Mesenchymal stem cell (in vitro differentiated cells and primary cell): ENCODE data around the gene SLC35F1.

Experiments used
- DNase-seq: peaks from one replicate; pipeline ENCODE4 v3.0.0-alpha.2; 2013
- H2AFZ ChIP-seq: one replicate; pipeline ENCODE4 v1.6.1; 2013; ENCODE audit warnings: low read depth, mild to moderate bottlenecking, control low read depth, inconsistent platforms, low read length, moderate library complexity
- H2AK5ac ChIP-seq: 2 replicates; pipeline ENCODE4 v1.6.1; 2013; ENCODE audit warnings: low read length, moderate library complexity, mild to moderate bottlenecking, inconsistent platforms; ENCODE audit not compliant: severe bottlenecking
- H2BK120ac ChIP-seq: one replicate; pipeline ENCODE4 v1.6.1; 2013; ENCODE audit warnings: low read depth, mild to moderate bottlenecking, inconsistent platforms, low read length, moderate library complexity
- H2BK12ac ChIP-seq, 2 experiments: one replicate each; pipeline ENCODE4 v1.6.1; 2013; ENCODE audit warnings: inconsistent platforms in 2 of 2, low read length in 2 of 2, mild to moderate bottlenecking in 2 of 2, moderate library complexity in 2 of 2, control low read depth in 1 of 2
- H2BK15ac ChIP-seq: one replicate; pipeline ENCODE4 v1.6.1; 2013; ENCODE audit warnings: mild to moderate bottlenecking, low read depth, inconsistent platforms; ENCODE audit not compliant: poor library complexity, severe bottlenecking
- H2BK5ac ChIP-seq: 2 replicates; pipeline ENCODE4 v1.6.1; 2013; ENCODE audit warnings: low read depth, mild to moderate bottlenecking, low read length, control low read depth, inconsistent platforms; ENCODE audit not compliant: poor library complexity, severe bottlenecking
- H3K14ac ChIP-seq, 2 experiments: one replicate each; pipeline ENCODE4 v1.6.1; 2013; ENCODE audit warnings: inconsistent platforms in 2 of 2, low read length in 2 of 2, control low read depth in 1 of 2, mild to moderate bottlenecking in 1 of 2, moderate library complexity in 1 of 2
- H3K18ac ChIP-seq, 2 experiments: one replicate each; pipeline ENCODE4 v1.6.1; 2013; ENCODE audit warnings: inconsistent platforms in 2 of 2, low read length in 2 of 2, control low read depth in 1 of 2, low read depth in 1 of 2, mild to moderate bottlenecking in 1 of 2
- H3K23ac ChIP-seq, 2 experiments: one replicate each; pipeline ENCODE4 v1.6.1; 2013; ENCODE audit warnings: inconsistent platforms in 2 of 2, low read length in 2 of 2, mild to moderate bottlenecking in 2 of 2, moderate library complexity in 2 of 2, control low read depth in 1 of 2
- H3K27ac ChIP-seq: 2 replicates; pipeline ENCODE4 v1.5.1; 2013; ENCODE audit warnings: mild to moderate bottlenecking, moderate library complexity, low read length, control low read depth, inconsistent platforms; ENCODE audit not compliant: poor library complexity, severe bottlenecking
- H3K27me3 ChIP-seq, 2 experiments: 2 replicates each; pipeline versions ENCODE4 v1.6.1 to v1.7.0; 2013; ENCODE audit warnings: low read length in 2 of 2, mild to moderate bottlenecking in 2 of 2, moderate library complexity in 2 of 2, control low read depth in 1 of 2, inconsistent platforms in 1 of 2; ENCODE audit not compliant: control insufficient read depth in 1 of 2, insufficient read depth in 1 of 2
- H3K36me3 ChIP-seq, 2 experiments: 2 replicates each; pipeline versions ENCODE4 v1.6.1 to v1.7.0; 2013; ENCODE audit warnings: low read length in 2 of 2, control low read depth in 1 of 2, inconsistent platforms in 1 of 2, low read depth in 1 of 2, mild to moderate bottlenecking in 1 of 2; ENCODE audit not compliant: insufficient read depth in 2 of 2, control insufficient read depth in 1 of 2
- H3K4ac ChIP-seq, 2 experiments: one replicate each; pipeline ENCODE4 v1.6.1; 2013; ENCODE audit warnings: inconsistent platforms in 2 of 2, low read length in 2 of 2, mild to moderate bottlenecking in 2 of 2, moderate library complexity in 2 of 2, control low read depth in 1 of 2, low read depth in 1 of 2
- H3K4me1 ChIP-seq: 2 replicates; pipeline ENCODE4 v1.6.1; 2013; ENCODE audit warnings: low read depth, low read length, control low read depth; ENCODE audit not compliant: control insufficient read depth, insufficient read depth
- H3K4me2 ChIP-seq: 2 replicates; pipeline ENCODE4 v1.6.1; 2013; ENCODE audit warnings: low read length, mild to moderate bottlenecking, inconsistent platforms; ENCODE audit not compliant: poor library complexity, severe bottlenecking
- H3K4me3 ChIP-seq, 2 experiments: 2 replicates each; pipeline versions ENCODE4 v1.5.1 to v1.7.0; 2013; ENCODE audit warnings: low read length in 2 of 2, mild to moderate bottlenecking in 2 of 2, control low read depth in 1 of 2, low read depth in 1 of 2; ENCODE audit not compliant: insufficient read depth in 1 of 2
- H3K79me1 ChIP-seq: replicated peaks from 2 replicates; pipeline ENCODE4 v1.6.1; 2013; ENCODE audit warnings: mild to moderate bottlenecking, control low read depth, low read length, inconsistent platforms; ENCODE audit not compliant: poor library complexity, severe bottlenecking
- H3K9ac ChIP-seq: 2 replicates; pipeline ENCODE4 v1.7.0; 2013; ENCODE audit warnings: mild to moderate bottlenecking, low read length, moderate library complexity
- H3K9me3 ChIP-seq: 2 replicates; pipeline ENCODE4 v1.7.0; 2013; ENCODE audit warnings: mild to moderate bottlenecking, low read length; ENCODE audit not compliant: control insufficient read depth
- H4K8ac ChIP-seq: one replicate; pipeline ENCODE4 v1.6.1; 2013; ENCODE audit warnings: inconsistent platforms, mild to moderate bottlenecking, low read length, moderate library complexity
- H4K91ac ChIP-seq: one replicate; pipeline ENCODE4 v1.6.1; 2013; ENCODE audit warnings: mild to moderate bottlenecking, low read length, inconsistent platforms
- WGBS: methylation state at CpG from one replicate; pipeline ENCODE4 v1.1.7; 2013; ENCODE audit warnings: mixed read lengths; 5-methylcytosine and 5-hydroxymethylcytosine counted together

SLC35F1 gene

GRCh38 chr6:117938311-117938995, 31.4 kb downstream of the SLC35F1 start:
- no peak overlapping the region for H2BK120ac ChIP-seq
- no peak overlapping the region for H2AK5ac ChIP-seq
- WGBS, result 62% methylated on average over 5 of the region's 5 CpGs
- H3K18ac ChIP-seq, result no peak overlapping the region
- H2BK5ac ChIP-seq, result no peak overlapping the region
- H3K4me2 ChIP-seq, result no peak overlapping the region
- H3K23ac ChIP-seq, result no peak overlapping the region
- no peak overlapping the region for H3K14ac ChIP-seq
- no peaks in the 10 kb centered on the region for H3K4me1 ChIP-seq
- DNase-seq, result no peak
- H3K9me3 ChIP-seq, result no peaks in the 10 kb centered on the region
- no peak overlapping the region for H2BK15ac ChIP-seq
- H2BK12ac ChIP-seq, result no peak overlapping the region
- H2AFZ ChIP-seq, result no peak overlapping the region
- H4K8ac ChIP-seq, result no peak overlapping the region
- H3K79me1 ChIP-seq, result no peaks in the 10 kb centered on the region
- no peak overlapping the region for H3K4ac ChIP-seq
- no peaks in the 10 kb centered on the region for H3K36me3 ChIP-seq
- H3K27ac ChIP-seq, result no peak overlapping the region
- H3K4me3 ChIP-seq, result no peak overlapping the region
- H3K27me3 ChIP-seq, result no peaks in the 10 kb centered on the region
- no peak overlapping the region for H4K91ac ChIP-seq
- no peak overlapping the region for H3K9ac ChIP-seq

- Histone ChIP-seq H3K18ac (no peak overlapping the region), H3K9me3 (no peaks in the 10 kb centered on the region), H2BK5ac (no peak overlapping the region), H3K4ac (no peak overlapping the region), H3K23ac (no peak overlapping the region), H3K14ac (no peak overlapping the region), H3K27me3 (no peaks in the 10 kb centered on the region), H4K91ac (no peak overlapping the region), H3K4me2 (no peak overlapping the region), H2AK5ac (no peak overlapping the region), H3K79me1 (no peaks in the 10 kb centered on the region), H3K9ac (no peak overlapping the region), H2BK120ac (no peak overlapping the region), H2AFZ (no peak overlapping the region), H3K4me1 (no peaks in the 10 kb centered on the region), H4K8ac (no peak overlapping the region), H3K27ac (no peak overlapping the region), H3K4me3 (no peak overlapping the region), H2BK12ac (no peak overlapping the region), H2BK15ac (no peak overlapping the region), H3K36me3 (no peaks in the 10 kb centered on the region)
- WGBS, result 59% methylated on average over 1 of the region's 1 CpG
- no peak for DNase-seq
Observed at GRCh38 chr6:117947234-117947633, 40.2 kb downstream of the SLC35F1 start.

- no peak for DNase-seq
- Histone ChIP-seq H2BK120ac (no peak overlapping the region), H2AK5ac (no peak overlapping the region), H3K27ac (no peak overlapping the region), H3K23ac (no peak overlapping the region), H3K9me3 (no peaks in the 10 kb centered on the region), H3K18ac (no peak overlapping the region), H3K14ac (no peak overlapping the region), H4K91ac (no peak overlapping the region), H3K4me3 (no peak overlapping the region), H2BK5ac (no peak overlapping the region), H2BK12ac (no peak overlapping the region), H3K4me1 (no peaks in the 10 kb centered on the region), H3K36me3 (no peaks in the 10 kb centered on the region), H2AFZ (no peak overlapping the region), H3K4ac (no peak overlapping the region), H3K79me1 (no peaks in the 10 kb centered on the region), H3K4me2 (no peak overlapping the region), H3K9ac (no peak overlapping the region), H2BK15ac (no peak overlapping the region), H3K27me3 (no peaks in the 10 kb centered on the region), H4K8ac (no peak overlapping the region)
- 24% methylated on average over 3 of the region's 3 CpGs for WGBS
Observed at GRCh38 chr6:117951783-117952182, 44.7 kb downstream of the SLC35F1 start.

GRCh38 chr6:117955684-117956256, 48.7 kb downstream of the SLC35F1 start:
- no peak for DNase-seq
- H4K91ac ChIP-seq, result no peak overlapping the region
- 93% methylated on average over 2 of the region's 2 CpGs for WGBS
- H3K18ac ChIP-seq, result no peak overlapping the region
- no peak overlapping the region for H2BK5ac ChIP-seq
- H3K9me3 ChIP-seq, result no peaks in the 10 kb centered on the region
- H3K4me2 ChIP-seq, result no peak overlapping the region
- H3K27me3 ChIP-seq, result no peaks in the 10 kb centered on the region
- H3K4me1 ChIP-seq, result no peaks in the 10 kb centered on the region
- no peak overlapping the region for H2BK15ac ChIP-seq
- H2BK120ac ChIP-seq, result no peak overlapping the region
- H3K36me3 ChIP-seq, result no peaks in the 10 kb centered on the region
- H3K14ac ChIP-seq, result no peak overlapping the region
- no peak overlapping the region for H4K8ac ChIP-seq
- no peak overlapping the region for H3K4ac ChIP-seq
- no peak overlapping the region for H2BK12ac ChIP-seq
- H2AFZ ChIP-seq, result no peak overlapping the region
- no peak overlapping the region for H2AK5ac ChIP-seq
- no peak overlapping the region for H3K9ac ChIP-seq
- no peaks in the 10 kb centered on the region for H3K79me1 ChIP-seq
- no peak overlapping the region for H3K23ac ChIP-seq
- no peak overlapping the region for H3K27ac ChIP-seq
- H3K4me3 ChIP-seq, result no peak overlapping the region
